Measurements from ENCODE around the gene HMGXB4. TPM values are rescaled to one million over a fixed set of nuclear protein-coding genes. Genes with fewer than 3 reads are reported as not detected.

The HMGXB4 gene
- total and polyA plus RNA-seq, 9 of the 15 experiments (the other 6 are each of a cell fraction or from before 2014, with no cell fraction given), result 9.9 to 31.4 (median 24.8) TPM

GRCh38 chr22:35335468-35335867 lies 78.2 kb downstream of the HMGXB4 start (continued):
- TF ChIP-seq, protein P1, sequence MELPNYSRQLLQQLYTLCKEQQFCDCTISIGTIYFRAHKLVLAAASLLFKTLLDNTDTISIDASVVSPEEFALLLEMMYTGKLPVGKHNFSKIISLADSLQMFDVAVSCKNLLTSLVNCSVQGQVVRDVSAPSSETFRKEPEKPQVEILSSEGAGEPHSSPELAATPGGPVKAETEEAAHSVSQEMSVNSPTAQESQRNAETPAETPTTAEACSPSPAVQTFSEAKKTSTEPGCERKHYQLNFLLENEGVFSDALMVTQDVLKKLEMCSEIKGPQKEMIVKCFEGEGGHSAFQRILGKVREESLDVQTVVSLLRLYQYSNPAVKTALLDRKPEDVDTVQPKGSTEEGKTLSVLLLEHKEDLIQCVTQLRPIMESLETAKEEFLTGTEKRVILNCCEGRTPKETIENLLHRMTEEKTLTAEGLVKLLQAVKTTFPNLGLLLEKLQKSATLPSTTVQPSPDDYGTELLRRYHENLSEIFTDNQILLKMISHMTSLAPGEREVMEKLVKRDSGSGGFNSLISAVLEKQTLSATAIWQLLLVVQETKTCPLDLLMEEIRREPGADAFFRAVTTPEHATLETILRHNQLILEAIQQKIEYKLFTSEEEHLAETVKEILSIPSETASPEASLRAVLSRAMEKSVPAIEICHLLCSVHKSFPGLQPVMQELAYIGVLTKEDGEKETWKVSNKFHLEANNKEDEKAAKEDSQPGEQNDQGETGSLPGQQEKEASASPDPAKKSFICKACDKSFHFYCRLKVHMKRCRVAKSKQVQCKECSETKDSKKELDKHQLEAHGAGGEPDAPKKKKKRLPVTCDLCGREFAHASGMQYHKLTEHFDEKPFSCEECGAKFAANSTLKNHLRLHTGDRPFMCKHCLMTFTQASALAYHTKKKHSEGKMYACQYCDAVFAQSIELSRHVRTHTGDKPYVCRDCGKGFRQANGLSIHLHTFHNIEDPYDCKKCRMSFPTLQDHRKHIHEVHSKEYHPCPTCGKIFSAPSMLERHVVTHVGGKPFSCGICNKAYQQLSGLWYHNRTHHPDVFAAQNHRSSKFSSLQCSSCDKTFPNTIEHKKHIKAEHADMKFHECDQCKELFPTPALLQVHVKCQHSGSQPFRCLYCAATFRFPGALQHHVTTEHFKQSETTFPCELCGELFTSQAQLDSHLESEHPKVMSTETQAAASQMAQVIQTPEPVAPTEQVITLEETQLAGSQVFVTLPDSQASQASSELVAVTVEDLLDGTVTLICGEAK (IDR thresholded peaks at IDR 0.05), result no peak
- TF ChIP-seq, protein P1 (CRISPR knock-in tag; IDR thresholded peaks at IDR 0.05), result no peak
- TF ChIP-seq ZNF780A (CRISPR knock-in tag; IDR thresholded peaks at IDR 0.05), result no peak
